ENCODE results near the gene TRAPPC8. TPM values are rescaled to one million over a fixed set of nuclear protein-coding genes. Genes with fewer than 3 reads are reported as not detected.
"Not testable (repeated sequence)": the region's sequence is repeated elsewhere in the genome, so short reads cannot be mapped to it uniquely, and the experiment has no call there.

Gene TRAPPC8, protein sequence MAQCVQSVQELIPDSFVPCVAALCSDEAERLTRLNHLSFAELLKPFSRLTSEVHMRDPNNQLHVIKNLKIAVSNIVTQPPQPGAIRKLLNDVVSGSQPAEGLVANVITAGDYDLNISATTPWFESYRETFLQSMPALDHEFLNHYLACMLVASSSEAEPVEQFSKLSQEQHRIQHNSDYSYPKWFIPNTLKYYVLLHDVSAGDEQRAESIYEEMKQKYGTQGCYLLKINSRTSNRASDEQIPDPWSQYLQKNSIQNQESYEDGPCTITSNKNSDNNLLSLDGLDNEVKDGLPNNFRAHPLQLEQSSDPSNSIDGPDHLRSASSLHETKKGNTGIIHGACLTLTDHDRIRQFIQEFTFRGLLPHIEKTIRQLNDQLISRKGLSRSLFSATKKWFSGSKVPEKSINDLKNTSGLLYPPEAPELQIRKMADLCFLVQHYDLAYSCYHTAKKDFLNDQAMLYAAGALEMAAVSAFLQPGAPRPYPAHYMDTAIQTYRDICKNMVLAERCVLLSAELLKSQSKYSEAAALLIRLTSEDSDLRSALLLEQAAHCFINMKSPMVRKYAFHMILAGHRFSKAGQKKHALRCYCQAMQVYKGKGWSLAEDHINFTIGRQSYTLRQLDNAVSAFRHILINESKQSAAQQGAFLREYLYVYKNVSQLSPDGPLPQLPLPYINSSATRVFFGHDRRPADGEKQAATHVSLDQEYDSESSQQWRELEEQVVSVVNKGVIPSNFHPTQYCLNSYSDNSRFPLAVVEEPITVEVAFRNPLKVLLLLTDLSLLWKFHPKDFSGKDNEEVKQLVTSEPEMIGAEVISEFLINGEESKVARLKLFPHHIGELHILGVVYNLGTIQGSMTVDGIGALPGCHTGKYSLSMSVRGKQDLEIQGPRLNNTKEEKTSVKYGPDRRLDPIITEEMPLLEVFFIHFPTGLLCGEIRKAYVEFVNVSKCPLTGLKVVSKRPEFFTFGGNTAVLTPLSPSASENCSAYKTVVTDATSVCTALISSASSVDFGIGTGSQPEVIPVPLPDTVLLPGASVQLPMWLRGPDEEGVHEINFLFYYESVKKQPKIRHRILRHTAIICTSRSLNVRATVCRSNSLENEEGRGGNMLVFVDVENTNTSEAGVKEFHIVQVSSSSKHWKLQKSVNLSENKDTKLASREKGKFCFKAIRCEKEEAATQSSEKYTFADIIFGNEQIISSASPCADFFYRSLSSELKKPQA (N-terminal part only)
- 31.4 TPM for total RNA-seq
- long read RNA-seq, full-length matches to known transcripts = 20 of 39 reads
- long read RNA-seq, partial matches to known transcripts = 11 of 39 reads
- long read RNA-seq, other reads (novel, unspliced or antisense) = 8 of 39 reads

- ATAC-seq (peak; percentile 99), DNase-seq (peak; percentile 98)
- intact Hi-C loops (cut with micrococcal nuclease) = no loop called here
These were observed at the start of gene TRAPPC8 for GRCh38 chr18:31942999-31943877. TSS of gene TRAPPC8 (minus strand) at chr18:31943128. CDS start at chr18:31942764, 364 bp downstream.

DNA sequence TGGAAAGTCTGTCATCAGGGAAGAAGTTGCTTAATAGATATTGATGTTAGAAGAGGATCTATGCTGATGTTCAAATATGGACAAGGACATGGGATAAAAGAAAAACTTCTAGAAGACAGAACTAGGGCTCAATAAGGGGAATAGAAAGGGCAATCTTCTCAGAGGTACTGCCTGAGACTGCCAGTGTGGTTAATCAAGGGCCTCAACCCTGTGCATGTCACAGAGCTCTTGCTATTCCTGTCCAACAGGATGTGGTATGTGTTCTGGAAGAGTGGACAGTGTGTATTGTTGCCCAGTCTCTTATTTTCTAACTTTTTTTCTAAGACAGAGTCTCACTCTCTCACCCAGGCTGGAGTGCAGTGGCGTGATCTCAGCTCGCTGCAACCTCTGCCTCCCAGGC lies 47.9 kb upstream of the TRAPPC8 start:
- DNase-seq (no peak), ATAC-seq (no peak)
- intact Hi-C loops (cut with micrococcal nuclease) = no loop called here

- intact Hi-C loops (cut with micrococcal nuclease) = no loop called here
- ATAC-seq (no peak), DNase-seq (no peak)
These were observed 41.0 kb upstream of the TRAPPC8 start for GRCh38 chr18:31983976-31984375.

DNA sequence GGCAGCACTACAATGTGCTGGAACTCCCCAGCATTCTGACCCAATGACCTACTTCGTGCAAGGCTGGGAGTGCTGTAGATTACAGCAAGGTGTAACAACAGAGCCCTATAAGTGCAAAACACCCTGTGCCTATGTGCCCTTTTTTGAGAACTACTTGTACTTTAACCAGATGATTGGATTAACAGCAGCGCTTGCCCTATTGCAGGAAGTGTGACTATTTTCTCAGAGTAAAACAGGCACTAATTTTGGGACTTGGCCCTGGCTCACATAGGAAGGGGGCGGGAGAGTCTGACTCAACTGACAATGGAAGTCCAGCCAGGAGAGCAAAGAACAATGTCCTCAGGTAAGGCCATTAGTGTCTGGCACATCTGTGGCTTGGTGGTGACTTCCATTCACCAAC lies 40.1 kb upstream of the TRAPPC8 start:
- ATAC-seq = peak; percentile 88
- intact Hi-C loops (cut with micrococcal nuclease) = no loop called here
- DNase-seq = no peak

DNA sequence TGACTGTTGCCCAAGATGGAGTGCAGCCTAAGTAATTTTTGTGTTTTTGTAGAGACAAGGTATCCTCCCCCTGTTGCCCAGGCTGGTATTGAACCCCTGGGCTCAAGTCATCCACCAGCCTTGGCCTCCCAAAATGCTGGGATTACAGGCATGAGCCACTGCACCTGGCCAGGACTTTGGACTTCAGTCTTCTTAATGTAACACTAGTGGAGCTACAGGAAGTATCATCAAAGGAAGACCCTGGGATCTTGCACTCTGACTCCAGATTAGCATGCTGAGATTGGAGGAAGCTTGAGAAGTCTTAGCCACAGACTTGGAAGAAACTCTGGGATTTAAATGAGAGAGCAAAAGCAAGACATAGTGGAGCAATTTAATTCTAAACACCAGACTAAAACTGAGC lies 37.9 kb upstream of the TRAPPC8 start:
- intact Hi-C loops (cut with micrococcal nuclease) = no loop called here
- no peak for ATAC-seq
- no peak for DNase-seq

- intact Hi-C loops (cut with micrococcal nuclease) = loop anchor here (5.0 kb wide), 1 partner anchor 422 kb away; no protein-coding TSS in a partner anchor
These were observed 36.8 kb upstream of the TRAPPC8 start for GRCh38 chr18:31979714-31980113.

GRCh38 chr18:31978616-31979015 lies 35.7 kb upstream of the TRAPPC8 start:
- DNase-seq (no peak), ATAC-seq (no peak)
- intact Hi-C loops (cut with micrococcal nuclease) = loop anchor here (5.0 kb wide), 1 partner anchor 421 kb away; no protein-coding TSS in a partner anchor

More at GRCh38 chr18:31979714-31980113, 36.8 kb upstream of the TRAPPC8 start:
- DNase-seq (no peak), ATAC-seq (no peak)

- ATAC-seq = peak; percentile 62
- no peak for DNase-seq
- intact Hi-C loops (cut with micrococcal nuclease) = loop anchor here (5.0 kb wide), 1 partner anchor 420 kb away; no protein-coding TSS in a partner anchor
These were observed 34.4 kb upstream of the TRAPPC8 start for GRCh38 chr18:31977270-31977872.

GRCh38 chr18:31976242-31976641 lies 33.3 kb upstream of the TRAPPC8 start:
- DNase-seq (no peak), ATAC-seq (no peak)
- intact Hi-C loops (cut with micrococcal nuclease) = loop anchor here (5.0 kb wide), 1 partner anchor 419 kb away; no protein-coding TSS in a partner anchor

- DNase-seq = no peak
- no peak for ATAC-seq
- intact Hi-C loops (cut with micrococcal nuclease) = no loop called here
These were observed 31.1 kb upstream of the TRAPPC8 start for GRCh38 chr18:31973929-31974546.

DNA sequence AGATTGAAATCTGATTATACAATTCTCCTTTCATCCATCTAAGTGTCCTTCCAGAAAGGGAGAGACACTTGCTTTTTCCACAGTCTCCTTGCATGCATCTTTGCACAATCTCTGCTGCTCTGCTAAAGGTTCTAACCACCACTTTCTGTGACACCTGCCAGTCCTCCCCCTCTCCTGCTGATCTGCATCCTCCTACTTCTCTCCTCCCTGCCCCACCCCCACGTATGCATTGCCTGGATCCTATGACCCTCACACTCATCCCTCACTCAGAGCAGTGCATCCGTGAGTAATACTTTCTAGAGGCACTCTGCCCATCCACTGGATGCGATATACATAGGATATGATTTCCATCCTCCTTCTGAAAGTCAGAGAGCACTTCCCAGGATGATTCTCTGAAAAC lies 27.7 kb upstream of the TRAPPC8 start:
- intact Hi-C loops (cut with micrococcal nuclease) = no loop called here
- no peak for ATAC-seq
- DNase-seq = no peak

DNA sequence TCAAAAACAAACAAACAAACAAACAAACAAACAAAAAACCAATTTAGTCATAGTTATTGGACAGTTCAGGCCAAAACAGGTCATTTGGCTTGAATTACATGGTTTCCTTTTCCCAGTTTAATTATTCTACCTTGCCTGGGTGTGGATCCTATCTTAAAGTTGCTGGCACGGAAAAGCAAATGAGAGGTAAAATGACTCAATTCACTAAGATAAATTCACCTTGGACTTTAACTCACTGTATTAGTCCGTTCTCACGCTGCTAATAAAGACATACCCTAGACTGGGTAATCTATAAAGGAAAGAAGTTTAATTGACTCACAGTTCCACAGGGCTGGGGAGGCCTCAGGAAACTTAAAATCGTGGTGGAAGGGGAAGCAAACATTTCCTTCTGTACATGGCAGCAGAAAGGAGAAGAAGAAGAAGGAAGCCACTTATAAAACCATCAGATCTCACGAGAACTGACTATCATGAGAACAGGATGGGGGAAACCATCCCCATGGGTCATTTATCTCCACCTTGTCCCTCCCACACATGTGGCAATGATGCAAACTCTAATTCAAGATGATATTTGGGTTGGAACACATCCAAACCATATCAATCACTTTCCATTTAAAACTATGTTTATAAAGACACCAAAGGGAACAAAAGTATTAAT lies 22.5 kb upstream of the TRAPPC8 start:
- ATAC-seq (no peak), DNase-seq (no peak)
- intact Hi-C loops (cut with micrococcal nuclease) = no loop called here

DNA sequence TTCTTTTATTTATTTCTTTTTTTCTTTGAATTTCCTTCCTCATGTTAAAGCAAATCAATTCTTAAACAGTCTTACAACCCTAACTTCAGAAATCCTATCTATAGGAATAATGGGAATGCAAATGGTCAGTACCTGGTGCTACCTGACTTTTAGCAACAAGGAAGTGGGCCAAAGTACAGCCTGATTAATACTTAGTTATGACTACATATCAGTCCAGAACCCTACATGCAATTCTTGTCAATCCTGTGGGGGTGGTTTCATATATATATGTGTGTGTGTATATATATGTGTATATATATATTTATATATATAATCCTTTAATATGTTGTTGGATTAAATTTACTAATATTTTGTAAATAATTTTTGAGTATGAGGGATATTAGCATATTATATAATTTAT lies 14.8 kb upstream of the TRAPPC8 start:
- DNase-seq (no peak), ATAC-seq (no peak)
- intact Hi-C loops (cut with micrococcal nuclease) = no loop called here

- DNase-seq (no peak), ATAC-seq (no peak)
- intact Hi-C loops (cut with micrococcal nuclease) = no loop called here
These were observed 11.4 kb upstream of the TRAPPC8 start for GRCh38 chr18:31954349-31954748.

DNA sequence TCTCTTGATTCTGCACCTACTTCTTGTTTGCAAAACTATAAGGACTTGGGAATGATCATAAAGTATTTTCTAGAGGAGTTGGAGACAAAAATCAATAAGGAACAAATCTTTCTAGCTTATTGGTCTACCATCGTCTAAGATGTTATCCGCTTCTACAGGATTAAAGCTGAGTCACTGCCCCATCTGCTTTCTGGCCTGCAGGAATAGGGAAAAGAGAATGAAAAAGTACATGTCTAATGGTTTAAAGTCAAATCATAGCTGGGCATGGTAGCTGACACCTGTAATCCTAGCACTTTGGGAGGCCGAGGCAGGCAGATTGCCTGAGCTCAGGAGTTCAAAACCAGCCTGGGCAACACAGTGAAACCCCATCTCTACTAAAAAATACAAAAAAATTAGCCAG lies 10.8 kb upstream of the TRAPPC8 start:
- DNase-seq; intact Hi-C loops (cut with micrococcal nuclease); ATAC-seq: not testable (repeated sequence)

DNA sequence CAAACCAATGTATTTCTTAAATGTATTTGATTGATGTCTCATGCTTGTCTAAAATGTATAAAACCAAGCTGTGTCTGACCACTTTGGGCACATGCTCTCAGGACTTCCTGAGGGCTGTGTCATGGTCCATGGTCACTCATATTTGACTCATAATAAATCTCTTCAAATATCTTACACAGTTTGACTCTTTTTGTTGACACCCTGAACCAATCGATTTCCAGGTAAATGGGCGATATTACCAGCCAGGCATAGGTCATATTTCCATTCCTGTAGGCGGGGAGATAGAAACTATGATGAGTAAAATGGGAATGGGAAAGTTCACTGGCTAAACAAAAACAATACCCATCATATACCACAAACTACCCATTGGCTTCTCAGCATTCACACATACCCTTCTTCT lies 9.3 kb upstream of the TRAPPC8 start:
- no peak for ATAC-seq
- DNase-seq = no peak
- intact Hi-C loops (cut with micrococcal nuclease) = no loop called here

- ATAC-seq (no peak), DNase-seq (no peak)
- intact Hi-C loops (cut with micrococcal nuclease) = no loop called here
These were observed 7.7 kb upstream of the TRAPPC8 start for GRCh38 chr18:31950583-31950982.

Data from left ventricle myocardium superior (tissue), 1 donor.